A549 (cell line): ENCODE measurements around the gene ATP10D. TPM values are rescaled to one million over a fixed set of nuclear protein-coding genes. Genes with fewer than 3 reads are reported as not detected.

ENCODE experiments used
- ATAC-seq, 2 experiments: fragments of 200-7000 bp in 1 of 2; fragments of >200 bp in 1 of 2; cut with Nextera tagmentation in 1 of 2; cut with Tn5 transposase in 1 of 2; 3 replicates each; pipeline versions ENCODE4 v1.8.0 to v1.9.1; 2018 to 2020; ENCODE audit warnings: mild to moderate bottlenecking in 1 of 2, moderate library complexity in 1 of 2
- CTCF ChIA-PET: fragments of 300-600 bp; sonication (Branson Sonifier 250); formaldehyde crosslinking; extraction: SDS; loops from one replicate; lab custom pipeline; 2021; ENCODE audit warnings: antibody characterized with exemption, inconsistent platforms; lab: Yijun Ruan, JAX
- POLR2A ChIA-PET: fragments of 350-600 bp; formaldehyde crosslinking; extraction: SDS; loops from one replicate; lab custom pipeline; 2021; ENCODE audit warnings: antibody characterized with exemption, inconsistent platforms; lab: Yijun Ruan, JAX
- DNase-seq, 2 experiments: peaks; one replicate each; pipeline versions ENCODE4 v3.0.0 to v3.0.0-alpha.2; 2011 to 2016; ENCODE audit warnings: low read depth in 1 of 2, low spot score in 1 of 2
- FAIRE-seq: peaks from 2 replicates; lab custom pipeline; 2011; peaks lifted over from hg19 to GRCh38; lab: Jason Lieb, UNC
- H3K27ac ChIP-seq, 2 experiments: fragments of >200 bp; sonication (Bioruptor Twin); formaldehyde crosslinking; 3 replicates each; pipeline ENCODE4 v1.5.1; 2016 to 2017
- H3K4me1 ChIP-seq: fragments of >200 bp; sonication (Bioruptor Twin); formaldehyde crosslinking; 3 replicates; pipeline ENCODE4 v1.6.1; 2016
- H3K4me2 ChIP-seq: fragments of >200 bp; sonication (Bioruptor Twin); formaldehyde crosslinking; 3 replicates; pipeline ENCODE4 v1.6.1; 2016
- H3K4me3 ChIP-seq: fragments of >200 bp; sonication (Bioruptor Twin); formaldehyde crosslinking; 3 replicates; pipeline ENCODE4 v1.5.1; 2016
- H3K9me3 ChIP-seq: fragments of >200 bp; sonication (Bioruptor Twin); formaldehyde crosslinking; 3 replicates; pipeline ENCODE4 v1.6.1; 2016
- BHLHE40 ChIP-seq: IDR thresholded peaks from 2 replicates; pipeline ENCODE4 v1.6.1; 2012; ENCODE audit warnings: low read depth, low read length, inconsistent platforms
- CBX2 ChIP-seq: fragments of 200-600 bp; sonication (generic); IDR thresholded peaks from 2 replicates; pipeline ENCODE4 v1.6.1; 2016; ENCODE audit warnings: low read depth, mild to moderate bottlenecking, borderline replicate concordance
- CEBPB ChIP-seq, 2 experiments: fragments of >200 bp in 1 of 2; sonication (Bioruptor Twin) in 1 of 2; formaldehyde crosslinking in 1 of 2; IDR thresholded peaks; 2 replicates each; pipeline ENCODE4 v1.6.1; 2012 to 2016
- CHD4 ChIP-seq: fragments of 200-600 bp; sonication (generic); IDR thresholded peaks from 2 replicates; pipeline ENCODE4 v1.6.1; 2016; ENCODE audit warnings: antibody characterized with exemption, mild to moderate bottlenecking, borderline replicate concordance
- EHF ChIP-seq: fragments of 250-450 bp; sonication (Bioruptor Pico); IDR thresholded peaks from 2 replicates; pipeline ENCODE4 v1.5.0; 2020; ENCODE audit warnings: mild to moderate bottlenecking
- EHMT2 ChIP-seq: fragments of 200-600 bp; sonication (generic); IDR thresholded peaks from 2 replicates; pipeline ENCODE4 v1.6.1; 2016; ENCODE audit warnings: antibody characterized with exemption, low read depth, mild to moderate bottlenecking, moderate library complexity
- EP300 ChIP-seq, 2 experiments: fragments of >200 bp; sonication (Bioruptor Twin); formaldehyde crosslinking; IDR thresholded peaks; 2 replicates in 1 of 2; 3 replicates in 1 of 2; pipeline ENCODE4 v1.6.1; 2016 to 2017
- FOSL2 ChIP-seq, 2 experiments: fragments of 450-650 bp in 1 of 2; fragments of >200 bp in 1 of 2; sonication (Bioruptor Twin) in 1 of 2; formaldehyde crosslinking; IDR thresholded peaks; 2 replicates each; pipeline versions ENCODE4 v1.5.0 to v1.6.1; 2016 to 2020; ENCODE audit warnings: mild to moderate bottlenecking in 1 of 2, moderate library complexity in 1 of 2
- GATA3 ChIP-seq: IDR thresholded peaks from 2 replicates; pipeline ENCODE4 v1.6.1; 2012; ENCODE audit warnings: borderline replicate concordance
- HDAC2 ChIP-seq: fragments of 200-600 bp; sonication (generic); IDR thresholded peaks from 2 replicates; pipeline ENCODE4 v1.6.1; 2016
- JUN ChIP-seq, 2 experiments: fragments of >200 bp; sonication (Bioruptor Twin); formaldehyde crosslinking; IDR thresholded peaks; 2 replicates in 1 of 2; 3 replicates in 1 of 2; pipeline ENCODE4 v1.6.1; 2016 to 2017
- JUNB ChIP-seq: fragments of >200 bp; sonication (Bioruptor Twin); formaldehyde crosslinking; IDR thresholded peaks from 2 replicates; pipeline ENCODE4 v1.6.1; 2016
- KDM1A ChIP-seq: fragments of 200-600 bp; sonication (generic); IDR thresholded peaks from 2 replicates; pipeline ENCODE4 v1.6.1; 2016; ENCODE audit warnings: low read depth, mild to moderate bottlenecking
- KDM5A ChIP-seq: fragments of 200-600 bp; sonication (generic); IDR thresholded peaks from 2 replicates; pipeline ENCODE4 v1.6.1; 2016; ENCODE audit warnings: antibody characterized with exemption, mild to moderate bottlenecking
- MAFK ChIP-seq: fragments of 450-650 bp; IDR thresholded peaks from 2 replicates; pipeline ENCODE4 v1.6.1; 2014; ENCODE audit not compliant: partially characterized antibody
- POLR2A ChIP-seq: IDR thresholded peaks from 2 replicates; pipeline ENCODE4 v1.6.1; 2012; ENCODE audit warnings: mild to moderate bottlenecking, low read length
- POLR2AphosphoS2 ChIP-seq: conservative IDR thresholded peaks from 2 replicates; pipeline ENCODE4 v1.6.1; 2012; ENCODE audit warnings: low read length, improper control_type of control experiment, inconsistent platforms
- RAD21 ChIP-seq, 2 experiments: fragments of >200 bp in 1 of 2; sonication (Bioruptor Twin) in 1 of 2; formaldehyde crosslinking in 1 of 2; IDR thresholded peaks in 1 of 2; conservative IDR thresholded peaks in 1 of 2; 2 replicates in 1 of 2; 3 replicates in 1 of 2; pipeline ENCODE4 v1.6.1; 2012 to 2018; ENCODE audit warnings: inconsistent platforms in 1 of 2
- RCOR1 ChIP-seq: fragments of 150-350 bp; IDR thresholded peaks from 2 replicates; pipeline ENCODE4 v1.6.1; 2014; ENCODE audit warnings: antibody characterized with exemption, low read length, low read depth
- RFX5 ChIP-seq: fragments of 450-650 bp; IDR thresholded peaks from 2 replicates; pipeline ENCODE4 v1.7.1; 2014; ENCODE audit warnings: antibody characterized with exemption, mild to moderate bottlenecking, moderate library complexity
- RNF2 ChIP-seq: fragments of 200-600 bp; sonication (generic); IDR thresholded peaks from 2 replicates; pipeline ENCODE4 v1.6.1; 2016; ENCODE audit warnings: low read depth, mild to moderate bottlenecking, antibody characterized with exemption, moderate library complexity, borderline replicate concordance
- TP53 ChIP-seq: fragments of 250-450 bp; sonication (Bioruptor Pico); IDR thresholded peaks from 2 replicates; pipeline ENCODE4 v1.5.0; 2021; ENCODE audit warnings: mild to moderate bottlenecking, moderate library complexity
- ZC3H11A ChIP-seq: fragments of 450-650 bp; IDR thresholded peaks from 2 replicates; pipeline ENCODE4 v1.6.1; 2014; ENCODE audit warnings: antibody characterized with exemption, mild to moderate bottlenecking
- ZNF302 ChIP-seq: fragments of 250-450 bp; sonication (Bioruptor Pico); IDR thresholded peaks from 2 replicates; pipeline ENCODE4 v1.9.0; 2021; ENCODE audit warnings: inconsistent platforms, mild to moderate bottlenecking, moderate library complexity
- ZSCAN20 ChIP-seq: fragments of 250-450 bp; sonication (Bioruptor Pico); IDR thresholded peaks from 2 replicates; pipeline ENCODE4 v1.8.0; 2022; ENCODE audit warnings: mild to moderate bottlenecking, moderate library complexity
- WGBS: methylation state at CpG from one replicate; pipeline ENCODE4 v1.1.6; 2017; ENCODE audit errors: missing lambda C conversion rate; 5-methylcytosine and 5-hydroxymethylcytosine counted together
- polyA plus RNA-seq, 4 experiments: library from polyadenylated mRNA; depleted of rRNA in 3 of 4; stranded (reverse); fragments of >200 nt; fragmentation: RNase III in 1 of 4; extraction: RNeasy Plus Mini Kit Qiagen cat#74134 plus additional on column Dnase treatment in 1 of 4; gene quantifications; 2 replicates in 3 of 4; 3 replicates in 1 of 4; pipeline ENCODE4 v1.2.3, GENCODE V29; 2011 to 2017
- TF ChIP-seq, protein P1 (sequence below): fragments of 250-450 bp; sonication (Bioruptor Pico); IDR thresholded peaks from 2 replicates; pipeline ENCODE4 v1.5.0; 2020; ENCODE audit warnings: low read depth, mild to moderate bottlenecking, moderate library complexity
- TF ChIP-seq, protein P2 (sequence below): IDR thresholded peaks from 2 replicates; pipeline ENCODE4 v1.6.1; 2012
- TF ChIP-seq, protein P3 (sequence below): fragments of 450-650 bp; IDR thresholded peaks from 2 replicates; pipeline ENCODE4 v1.6.1; 2014; ENCODE audit warnings: antibody characterized with exemption

Gene ATP10D
- polyA plus RNA-seq, 2 of the 4 experiments (the other 2 are of a cell fraction) = 2.7 to 6.8 TPM

DNA sequence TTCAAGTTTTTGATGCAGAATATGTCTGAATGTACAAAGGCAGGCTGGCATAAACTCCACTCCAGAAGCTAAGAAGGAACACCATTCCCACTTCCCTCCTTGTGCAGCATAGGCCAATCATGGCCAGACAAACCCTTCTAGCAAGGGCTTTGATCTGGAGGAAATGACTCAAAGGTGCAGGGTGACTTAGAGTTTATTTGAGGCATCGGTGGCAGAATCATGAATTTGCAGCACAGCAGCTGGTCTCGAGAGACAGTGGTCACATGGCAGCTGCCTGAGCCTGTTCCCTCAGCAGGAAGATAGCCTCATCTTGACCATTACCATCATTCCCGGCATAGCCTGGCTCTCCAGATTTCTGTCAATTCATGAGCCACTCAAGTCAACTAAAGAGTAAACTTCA is 154.5 kb downstream of the ATP10D start:
- no peak overlapping the region for H3K4me3 ChIP-seq
- no peak overlapping the region for H3K27ac ChIP-seq
- ATAC-seq = no peak
- no peaks in the 10 kb centered on the region for H3K9me3 ChIP-seq
- 0% methylated on average over 3 of the region's 3 CpGs for WGBS
- ChIA-PET POLR2A (no interaction called here), CTCF (no interaction called here)
- TF ChIP-seq FOSL2 (IDR thresholded peaks at IDR 0.05) (no peak), FOSL2 (CRISPR knock-in tag; IDR thresholded peaks at IDR 0.05) (no peak), CHD4 (no peak)
- DNase-seq = no peak
- no peak for FAIRE-seq
- H3K4me1 ChIP-seq = no peaks in the 10 kb centered on the region
- no peak overlapping the region for H3K4me2 ChIP-seq

DNA sequence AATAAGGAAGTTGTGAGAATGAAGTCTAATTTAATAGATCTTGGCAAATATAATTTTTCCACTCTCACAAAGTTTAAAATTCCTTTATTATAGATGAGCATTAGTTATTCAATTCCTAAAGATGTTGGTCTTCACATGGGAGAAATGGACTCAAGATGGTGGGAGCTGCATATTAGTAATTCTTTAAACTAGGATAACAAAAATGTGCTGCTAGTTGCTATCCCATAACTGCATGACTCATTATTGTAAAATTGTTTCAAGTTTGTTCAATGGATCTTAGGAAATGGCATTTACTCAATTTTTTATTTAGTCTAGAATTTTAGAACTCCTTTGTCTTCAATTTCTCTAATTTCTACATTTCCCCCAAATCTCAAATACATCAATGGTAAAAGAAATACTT is 155.8 kb downstream of the ATP10D start:
- ChIA-PET POLR2A (no interaction called here), CTCF (no interaction called here)
- DNase-seq (no peak), ATAC-seq (no peak), FAIRE-seq (no peak)
- H3K4me2 ChIP-seq = no peak overlapping the region
- no peak overlapping the region for H3K27ac ChIP-seq
- no peaks in the 10 kb centered on the region for H3K4me1 ChIP-seq
- no peaks in the 10 kb centered on the region for H3K9me3 ChIP-seq
- TF ChIP-seq POLR2A = no peak
- TF ChIP-seq ZSCAN20 (CRISPR knock-in tag) = no peak
- H3K4me3 ChIP-seq = no peak overlapping the region

DNA sequence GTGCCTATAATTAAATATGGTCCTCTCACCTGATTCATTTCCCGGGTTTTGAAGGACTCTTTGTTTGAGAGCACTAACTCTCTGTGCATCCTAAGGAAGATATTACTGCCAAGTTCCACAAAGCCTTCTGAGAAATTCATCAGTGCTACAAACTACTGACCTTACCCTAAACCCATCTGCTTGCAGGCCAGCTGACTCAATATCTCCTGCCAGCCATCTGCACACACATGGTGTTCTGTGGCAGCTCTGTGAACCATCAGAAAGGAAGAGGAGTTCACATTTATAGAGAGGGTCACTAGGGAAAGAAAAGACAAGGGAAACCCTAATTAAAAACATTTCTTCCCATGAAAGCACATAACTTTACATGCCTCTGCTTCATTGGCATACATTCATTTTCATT is 156.7 kb downstream of the ATP10D start:
- ChIA-PET POLR2A (no interaction called here), CTCF (no interaction called here)
- ATAC-seq (no peak), FAIRE-seq (no peak), DNase-seq (no peak)
- Histone ChIP-seq H3K27ac (no peak overlapping the region), H3K4me1 (no peaks in the 10 kb centered on the region), H3K4me3 (no peak overlapping the region), H3K9me3 (no peaks in the 10 kb centered on the region), H3K4me2 (no peak overlapping the region)
- WGBS = 0% methylated on average over 1 of the region's 1 CpG
- TF ChIP-seq, protein P1, sequence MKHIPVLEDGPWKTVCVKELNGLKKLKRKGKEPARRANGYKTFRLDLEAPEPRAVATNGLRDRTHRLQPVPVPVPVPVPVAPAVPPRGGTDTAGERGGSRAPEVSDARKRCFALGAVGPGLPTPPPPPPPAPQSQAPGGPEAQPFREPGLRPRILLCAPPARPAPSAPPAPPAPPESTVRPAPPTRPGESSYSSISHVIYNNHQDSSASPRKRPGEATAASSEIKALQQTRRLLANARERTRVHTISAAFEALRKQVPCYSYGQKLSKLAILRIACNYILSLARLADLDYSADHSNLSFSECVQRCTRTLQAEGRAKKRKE (CRISPR knock-in tag) = no peak
- TF ChIP-seq RAD21 (conservative IDR thresholded peaks at IDR 0.05 in 1 of 2, IDR thresholded peaks at IDR 0.05 in 1 of 2) = no peak
- no peak for TF ChIP-seq KDM1A
- TF ChIP-seq POLR2AphosphoS2 = no peak
- TF ChIP-seq, protein P2, sequence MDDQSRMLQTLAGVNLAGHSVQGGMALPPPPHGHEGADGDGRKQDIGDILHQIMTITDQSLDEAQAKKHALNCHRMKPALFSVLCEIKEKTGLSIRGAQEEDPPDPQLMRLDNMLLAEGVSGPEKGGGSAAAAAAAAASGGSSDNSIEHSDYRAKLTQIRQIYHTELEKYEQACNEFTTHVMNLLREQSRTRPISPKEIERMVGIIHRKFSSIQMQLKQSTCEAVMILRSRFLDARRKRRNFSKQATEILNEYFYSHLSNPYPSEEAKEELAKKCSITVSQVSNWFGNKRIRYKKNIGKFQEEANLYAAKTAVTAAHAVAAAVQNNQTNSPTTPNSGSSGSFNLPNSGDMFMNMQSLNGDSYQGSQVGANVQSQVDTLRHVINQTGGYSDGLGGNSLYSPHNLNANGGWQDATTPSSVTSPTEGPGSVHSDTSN = no peak
- TF ChIP-seq CBX2 = no peak
- TF ChIP-seq MAFK = no peak
- no peak for TF ChIP-seq KDM5A
- TF ChIP-seq FOSL2 (IDR thresholded peaks at IDR 0.05) = no peak
- no peak for TF ChIP-seq FOSL2 (CRISPR knock-in tag; IDR thresholded peaks at IDR 0.05)
- no peak for TF ChIP-seq TP53 (CRISPR knock-in tag)
- TF ChIP-seq ZC3H11A = no peak
- no peak for TF ChIP-seq JUN (IDR thresholded peaks at IDR 0.05)
- no peak for TF ChIP-seq ZSCAN20 (CRISPR knock-in tag)
- TF ChIP-seq CEBPB (IDR thresholded peaks at IDR 0.05) = no peak
- TF ChIP-seq EHMT2 = no peak
- no peak for TF ChIP-seq EP300 (IDR thresholded peaks at IDR 0.05)
- TF ChIP-seq ZNF302 (CRISPR knock-in tag) = no peak
- TF ChIP-seq EHF (CRISPR knock-in tag) = no peak
- TF ChIP-seq, all 56 proteins: peak for 0

DNA sequence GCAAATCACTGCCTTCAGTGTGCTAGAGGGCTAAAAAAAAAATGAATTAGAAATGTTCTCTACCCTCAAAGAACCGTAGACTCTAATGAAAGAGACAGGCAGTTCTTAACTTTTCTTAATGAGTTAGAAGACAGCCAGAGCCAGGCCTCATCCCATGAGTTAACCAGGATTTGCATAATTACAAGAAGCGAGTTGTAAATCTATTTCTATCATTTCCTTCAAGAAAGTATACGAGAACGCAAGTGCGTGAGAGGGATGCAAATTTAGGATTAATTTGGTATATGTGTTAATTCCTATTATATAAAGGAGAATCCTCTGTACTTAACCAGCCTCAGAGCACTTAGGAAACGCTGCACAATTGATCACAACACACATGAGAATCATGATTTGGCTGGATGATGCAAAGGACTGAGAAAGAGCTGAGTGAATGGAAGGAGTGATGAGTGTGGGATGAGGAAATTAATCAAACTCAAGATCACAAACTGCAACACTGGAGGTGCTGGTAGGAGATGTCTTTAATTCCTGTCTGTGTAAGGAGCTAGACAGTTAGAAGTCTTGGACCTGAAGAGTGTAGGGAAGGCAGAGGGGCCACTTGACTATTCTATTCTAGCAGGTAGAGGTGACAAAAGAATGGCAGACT is 157.2 kb downstream of the ATP10D start:
- CTCF ChIA-PET = no interaction called here
- TF ChIP-seq GATA3 = no peak
- TF ChIP-seq RFX5 = no peak
- TF ChIP-seq RNF2 = no peak
- TF ChIP-seq CBX2 = no peak
- TF ChIP-seq BHLHE40 = no peak
- no peak for TF ChIP-seq HDAC2
- TF ChIP-seq, protein P3, sequence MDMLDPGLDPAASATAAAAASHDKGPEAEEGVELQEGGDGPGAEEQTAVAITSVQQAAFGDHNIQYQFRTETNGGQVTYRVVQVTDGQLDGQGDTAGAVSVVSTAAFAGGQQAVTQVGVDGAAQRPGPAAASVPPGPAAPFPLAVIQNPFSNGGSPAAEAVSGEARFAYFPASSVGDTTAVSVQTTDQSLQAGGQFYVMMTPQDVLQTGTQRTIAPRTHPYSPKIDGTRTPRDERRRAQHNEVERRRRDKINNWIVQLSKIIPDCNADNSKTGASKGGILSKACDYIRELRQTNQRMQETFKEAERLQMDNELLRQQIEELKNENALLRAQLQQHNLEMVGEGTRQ = no peak
- no peak for TF ChIP-seq RCOR1
- no peak for TF ChIP-seq POLR2AphosphoS2
- TF ChIP-seq EHF (CRISPR knock-in tag) = no peak
- no peak for TF ChIP-seq JUNB
- TF ChIP-seq MAFK = no peak

More for the DNA sequence above, 157.2 kb downstream of the ATP10D start:
- H3K27ac ChIP-seq = no peak overlapping the region
- ATAC-seq (no peak), DNase-seq (no peak), FAIRE-seq (no peak)
- no peak overlapping the region for H3K4me2 ChIP-seq
- POLR2A ChIA-PET = no interaction called here
- no peaks in the 10 kb centered on the region for H3K4me1 ChIP-seq
- H3K4me3 ChIP-seq = no peak overlapping the region
- WGBS = 35% methylated on average over 6 of the region's 6 CpGs
- H3K9me3 ChIP-seq = no peaks in the 10 kb centered on the region
